Panc1 (cell line): Measurements from ENCODE around the gene TMEM8B. TPM values are rescaled to one million over a fixed set of nuclear protein-coding genes. Genes with fewer than 3 reads are reported as not detected.

Source experiments
- ATAC-seq: fragments of 200-7000 bp; cut with Tn5 transposase; 2 replicates; pipeline ENCODE4 v1.9.1; 2020; ENCODE audit warnings: mild to moderate bottlenecking, moderate library complexity
- BruUV-seq: library from RNA; stranded (reverse); fragments of 400-500 nt; replicated peaks from 2 replicates; lab custom pipeline; 2021; lab: Mats Ljungman, UMichigan
- CTCF ChIA-PET: fragments of 300-600 bp; sonication (Branson Sonifier 250); formaldehyde crosslinking; loops from one replicate; lab custom pipeline; 2022; ENCODE audit warnings: antibody characterized with exemption; lab: Charles Lee
- POLR2A ChIA-PET: fragments of 300-600 bp; sonication (Branson Sonifier 250); formaldehyde crosslinking; loops from one replicate; lab custom pipeline; 2022; ENCODE audit warnings: antibody characterized with exemption; lab: Charles Lee
- DNase-seq: peaks from one replicate; pipeline ENCODE4 v3.0.0-alpha.2; 2010; ENCODE audit warnings: low read depth, low spot score
- H3K27ac ChIP-seq: 2 replicates; pipeline ENCODE4 v1.5.1; 2011; ENCODE audit warnings: mild to moderate bottlenecking, low read length, inconsistent platforms
- H3K27me3 ChIP-seq: fragments of 200-500 bp; sonication (Bioruptor generic); 2 replicates; pipeline ENCODE4 v1.6.0; 2014; ENCODE audit warnings: low read length, inconsistent platforms; ENCODE audit not compliant: control insufficient read depth, insufficient read depth
- H3K36me3 ChIP-seq: fragments of 200-500 bp; sonication (Bioruptor generic); 2 replicates; pipeline ENCODE4 v1.5.1; 2014; ENCODE audit warnings: inconsistent platforms, mild to moderate bottlenecking, low read length, moderate library complexity; ENCODE audit not compliant: control insufficient read depth, insufficient read depth
- H3K4me1 ChIP-seq: 2 replicates; pipeline ENCODE4 v1.5.1; 2011; ENCODE audit warnings: inconsistent platforms, mild to moderate bottlenecking, low read length, moderate library complexity; ENCODE audit not compliant: control insufficient read depth, insufficient read depth
- H3K4me3 ChIP-seq, 2 experiments: 2 replicates each; pipeline ENCODE4 v1.5.1; 2011 to 2012; ENCODE audit warnings: low read depth in 2 of 2, low read length in 2 of 2, mild to moderate bottlenecking in 2 of 2, inconsistent platforms in 1 of 2, moderate library complexity in 1 of 2
- H3K9me3 ChIP-seq: fragments of 200-500 bp; sonication (Bioruptor generic); 2 replicates; pipeline ENCODE4 v1.5.1; 2014; ENCODE audit warnings: low read depth, mild to moderate bottlenecking, inconsistent platforms, low read length, moderate library complexity; ENCODE audit not compliant: control insufficient read depth, insufficient read depth
- CTCF ChIP-seq: fragments of 450-650 bp; IDR thresholded peaks from 2 replicates; pipeline ENCODE4 v1.5.1; 2017; ENCODE audit warnings: mild to moderate bottlenecking
- POLR2AphosphoS5 ChIP-seq: IDR thresholded peaks from 2 replicates; pipeline ENCODE4 v1.6.1; 2012; ENCODE audit warnings: mild to moderate bottlenecking, low read depth, low read length, moderate library complexity
- REST ChIP-seq, 2 experiments: IDR thresholded peaks; 2 replicates each; pipeline ENCODE4 v1.6.1; 2011 to 2012; ENCODE audit warnings: low read depth in 2 of 2, control low read depth in 1 of 2, low read length in 1 of 2, mild to moderate bottlenecking in 1 of 2, moderate library complexity in 1 of 2; ENCODE audit not compliant: insufficient read depth in 1 of 2
- SIN3A ChIP-seq: IDR thresholded peaks from 2 replicates; pipeline ENCODE4 v1.6.1; 2012; ENCODE audit warnings: low read depth, mild to moderate bottlenecking, low read length, moderate library complexity, borderline replicate concordance; ENCODE audit not compliant: insufficient read depth
- TCF7L2 ChIP-seq: IDR thresholded peaks from 2 replicates; pipeline ENCODE4 v1.6.1; 2011; ENCODE audit warnings: mild to moderate bottlenecking, low read depth, low read length, inconsistent platforms
- in situ Hi-C: cut with HindIII; loops from 2 replicates; pipeline ENCODE4 v1.10.0; 2016; ENCODE audit warnings: low sequenced_read_pairs, low pct_unique_long_range_greater_than_20kb
- intact Hi-C: fragments of 100-400 bp; cut with micrococcal nuclease; formaldehyde crosslinking; loops from one replicate; pipeline ENCODE4 v1.10.0; 2022; ENCODE audit not compliant: unreplicated experiment
- total RNA-seq: library from RNA; stranded (reverse); gene quantifications from one replicate; pipeline ENCODE4 v1.2.1, GENCODE V29; 2021; ENCODE audit not compliant: unreplicated experiment

The TMEM8B gene
- total RNA-seq, 1 experiment from 2014 or later = 7.9 TPM

GRCh38 chr9:35792024-35792813 lies 36.8 kb upstream of the TMEM8B start:
- ATAC-seq (no peak), DNase-seq (no peak)
- no TSS peak for BruUV-seq
- no peaks in the 10 kb centered on the region for H3K36me3 ChIP-seq
- ChIA-PET CTCF (interaction anchor here (0.6 kb wide), 1 partner anchor 145 kb away, joined by 6 read pairs; no protein-coding TSS in a partner anchor), POLR2A (no interaction called here)
- 0 out of 2 replicates have a peak, but pooled peaks cover 3% of the 10 kb centered on the region for H3K4me1 ChIP-seq
- intact Hi-C loops (no loop called here), in situ Hi-C loops (no loop called here)
- no peaks in the 10 kb centered on the region for H3K27me3 ChIP-seq
- no peak overlapping the region for H3K4me3 ChIP-seq
- no peak overlapping the region for H3K27ac ChIP-seq
- no peaks in the 10 kb centered on the region for H3K9me3 ChIP-seq
- TF ChIP-seq TCF7L2 (no peak), REST (IDR thresholded peaks at IDR 0.05; ENCODE audit: insufficient read depth in 1 of 2, low read depth in 2 of 2, low read length in 1 of 2) (no peak), POLR2AphosphoS5 (no peak), SIN3A (no peak), CTCF (no peak)

GRCh38 chr9:35792826-35793225 lies 36.2 kb upstream of the TMEM8B start:
- Histone ChIP-seq H3K27me3 (no peaks in the 10 kb centered on the region), H3K4me3 (no peak overlapping the region), H3K27ac (no peak overlapping the region), H3K4me1 (0 out of 2 replicates have a peak, but pooled peaks cover 3% of the 10 kb centered on the region), H3K36me3 (no peaks in the 10 kb centered on the region), H3K9me3 (no peaks in the 10 kb centered on the region)
- POLR2A ChIA-PET = no interaction called here
- intact Hi-C loops = no loop called here
- DNase-seq (no peak), ATAC-seq (no peak)
- BruUV-seq = no TSS peak
- in situ Hi-C loops = no loop called here
- no peak for TF ChIP-seq POLR2AphosphoS5
- TF ChIP-seq REST (IDR thresholded peaks at IDR 0.05; ENCODE audit: insufficient read depth in 1 of 2, low read depth in 2 of 2, low read length in 1 of 2) = no peak
- no peak for TF ChIP-seq SIN3A
- no peak for TF ChIP-seq TCF7L2
- no peak for TF ChIP-seq CTCF
- CTCF ChIA-PET = interaction anchor here (0.6 to 1.0 kb wide), 3 partner anchors 32 to 146 kb away, joined by 3 to 6 read pairs (median 4); no protein-coding TSS in a partner anchor
